ENCODE results near the gene NLE1. TPM values are rescaled to one million over a fixed set of nuclear protein-coding genes. Genes with fewer than 3 reads are reported as not detected.

NLE1 gene
- total RNA-seq, 6 donors from 2014 or later: 6.7 to 14.6 (median 11.1) TPM

DNA sequence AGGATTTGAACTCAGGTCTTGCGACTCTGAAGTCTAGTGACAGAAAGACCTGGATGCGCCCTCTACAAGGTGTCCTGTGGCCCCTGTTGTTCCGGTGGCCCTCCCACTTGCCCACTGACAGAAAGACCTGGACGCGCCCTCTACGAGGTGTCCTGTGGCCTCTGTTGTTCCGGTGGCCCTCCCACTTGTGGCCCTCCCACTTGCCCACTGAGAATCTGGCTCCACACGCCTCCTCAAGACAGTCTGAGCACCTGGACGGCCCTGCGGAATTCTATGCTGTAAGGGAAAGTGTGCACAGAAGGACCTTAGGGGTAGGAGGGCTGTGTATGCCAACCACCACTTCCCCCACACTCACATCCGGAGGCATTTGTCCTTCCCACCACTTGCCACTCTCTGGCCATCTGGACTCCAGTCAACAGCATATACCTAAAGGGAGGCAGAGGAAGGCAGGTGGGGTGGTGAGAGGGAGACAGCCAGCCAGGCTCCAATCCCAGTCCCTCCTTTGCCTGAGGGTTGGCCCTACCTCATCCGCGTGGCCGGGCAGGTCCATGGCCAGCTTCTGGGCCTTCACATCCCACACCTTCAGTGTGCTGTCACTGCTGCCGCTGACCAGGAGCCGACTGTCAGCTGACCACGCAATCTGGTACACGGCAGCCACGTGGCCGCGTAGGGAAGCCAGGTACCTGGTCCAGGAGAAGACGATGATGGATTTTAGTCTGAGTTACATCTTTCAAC, 9.1 kb downstream of the NLE1 start:
- H3K27ac ChIP-seq: no peak overlapping the region
- TF ChIP-seq EP300 (IDR thresholded peaks at IDR 0.05) (no peak), POLR2A (IDR thresholded peaks at IDR 0.05) (no peak), POLR2AphosphoS5 (IDR thresholded peaks at IDR 0.05) (no peak)
- TF ChIP-seq, protein P1, sequence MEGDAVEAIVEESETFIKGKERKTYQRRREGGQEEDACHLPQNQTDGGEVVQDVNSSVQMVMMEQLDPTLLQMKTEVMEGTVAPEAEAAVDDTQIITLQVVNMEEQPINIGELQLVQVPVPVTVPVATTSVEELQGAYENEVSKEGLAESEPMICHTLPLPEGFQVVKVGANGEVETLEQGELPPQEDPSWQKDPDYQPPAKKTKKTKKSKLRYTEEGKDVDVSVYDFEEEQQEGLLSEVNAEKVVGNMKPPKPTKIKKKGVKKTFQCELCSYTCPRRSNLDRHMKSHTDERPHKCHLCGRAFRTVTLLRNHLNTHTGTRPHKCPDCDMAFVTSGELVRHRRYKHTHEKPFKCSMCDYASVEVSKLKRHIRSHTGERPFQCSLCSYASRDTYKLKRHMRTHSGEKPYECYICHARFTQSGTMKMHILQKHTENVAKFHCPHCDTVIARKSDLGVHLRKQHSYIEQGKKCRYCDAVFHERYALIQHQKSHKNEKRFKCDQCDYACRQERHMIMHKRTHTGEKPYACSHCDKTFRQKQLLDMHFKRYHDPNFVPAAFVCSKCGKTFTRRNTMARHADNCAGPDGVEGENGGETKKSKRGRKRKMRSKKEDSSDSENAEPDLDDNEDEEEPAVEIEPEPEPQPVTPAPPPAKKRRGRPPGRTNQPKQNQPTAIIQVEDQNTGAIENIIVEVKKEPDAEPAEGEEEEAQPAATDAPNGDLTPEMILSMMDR (IDR thresholded peaks at IDR 0.05): no peak
- ATAC-seq (ENCODE audit: low FRiP score in 2 of 2) (no peak), DNase-seq (peak in 1 of 2 donors; percentile 72)
- H3K9me3 ChIP-seq: no peaks in the 10 kb centered on the region
- H3K4me1 ChIP-seq: peaks cover 0 to 9% (median 3%) of the 10 kb centered on the region in 4 donors
- H3K36me3 ChIP-seq: peaks cover 11 to 70% (median 60%) of the 10 kb centered on the region in 4 donors
- 93 to 98% methylated on average over 17 to 22 of the region's 22 CpGs for WGBS, 2 donors
- H3K4me3 ChIP-seq: no peak overlapping the region
- no peaks in the 10 kb centered on the region for H3K27me3 ChIP-seq

DNA sequence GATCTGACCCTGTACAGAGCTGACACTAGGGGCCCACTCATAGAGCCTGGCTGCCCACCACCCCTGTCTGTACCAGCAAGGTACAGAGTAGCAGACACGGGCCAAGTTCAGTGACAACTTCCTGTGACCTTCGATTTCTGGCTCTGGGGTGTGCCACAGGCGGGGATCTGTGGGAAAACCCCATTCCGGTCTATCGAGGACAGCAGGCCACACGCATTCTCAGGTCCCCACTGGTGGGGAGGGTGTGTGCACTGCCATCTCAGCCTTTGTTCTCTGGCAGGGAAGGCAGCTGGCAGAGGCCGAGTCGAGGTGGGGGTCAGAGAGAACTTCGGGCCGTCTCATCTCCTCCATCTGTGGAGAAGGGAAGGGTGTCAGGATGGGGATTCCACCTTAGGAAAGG, 10.0 kb downstream of the NLE1 start:
- Histone ChIP-seq H3K27ac (no peak overlapping the region), H3K27me3 (no peaks in the 10 kb centered on the region), H3K9me3 (no peaks in the 10 kb centered on the region), H3K4me3 (no peak overlapping the region), H3K4me1 (peaks cover 0 to 12% (median 3%) of the 10 kb centered on the region in 4 donors), H3K36me3 (peaks cover 5 to 61% (median 52%) of the 10 kb centered on the region in 4 donors)
- 87 to 96% methylated on average over 7 to 10 of the region's 10 CpGs for WGBS, 2 donors
- no peak for DNase-seq
- no peak for ATAC-seq (ENCODE audit: low FRiP score in 2 of 2)
- TF ChIP-seq POLR2AphosphoS5 (IDR thresholded peaks at IDR 0.05) (no peak), POLR2A (IDR thresholded peaks at IDR 0.05) (no peak), EP300 (IDR thresholded peaks at IDR 0.05) (no peak)
- TF ChIP-seq, protein P1 (IDR thresholded peaks at IDR 0.05): no peak

DNA sequence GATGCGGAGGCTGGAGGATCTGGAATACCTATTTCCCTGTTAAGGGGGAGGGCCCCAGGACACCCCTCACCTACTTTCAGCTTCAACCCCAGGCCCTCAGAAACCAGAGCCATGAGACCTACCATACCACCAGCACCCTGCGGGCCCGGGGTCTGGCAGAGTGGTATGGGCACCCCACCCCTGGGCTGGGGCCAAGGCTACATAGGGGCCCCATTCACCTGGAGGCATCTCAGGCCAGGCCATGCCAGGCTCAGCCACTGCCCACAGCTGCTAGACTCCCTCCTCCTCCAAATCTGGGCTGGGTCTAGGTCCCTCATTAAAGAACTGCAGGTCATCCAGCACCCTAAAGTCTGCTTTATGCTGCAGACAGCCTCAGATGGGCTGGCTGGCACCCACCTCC, 11.7 kb downstream of the NLE1 start:
- no peak for DNase-seq
- WGBS, 2 donors: 96 to 100% methylated on average over 1 to 3 of the region's 3 CpGs
- TF ChIP-seq EP300 (IDR thresholded peaks at IDR 0.05) (no peak), POLR2AphosphoS5 (IDR thresholded peaks at IDR 0.05) (no peak), POLR2A (IDR thresholded peaks at IDR 0.05) (no peak)
- TF ChIP-seq, protein P1 (IDR thresholded peaks at IDR 0.05): no peak
- no peak overlapping the region for H3K27ac ChIP-seq
- H3K27me3 ChIP-seq: no peaks in the 10 kb centered on the region
- peaks cover 5 to 44% (median 35%) of the 10 kb centered on the region in 4 donors for H3K36me3 ChIP-seq
- no peaks in the 10 kb centered on the region for H3K9me3 ChIP-seq
- no peak overlapping the region for H3K4me3 ChIP-seq
- no peak for ATAC-seq (ENCODE audit: low FRiP score in 2 of 2)
- peaks cover 0 to 13% (median 3%) of the 10 kb centered on the region in 4 donors for H3K4me1 ChIP-seq

DNA sequence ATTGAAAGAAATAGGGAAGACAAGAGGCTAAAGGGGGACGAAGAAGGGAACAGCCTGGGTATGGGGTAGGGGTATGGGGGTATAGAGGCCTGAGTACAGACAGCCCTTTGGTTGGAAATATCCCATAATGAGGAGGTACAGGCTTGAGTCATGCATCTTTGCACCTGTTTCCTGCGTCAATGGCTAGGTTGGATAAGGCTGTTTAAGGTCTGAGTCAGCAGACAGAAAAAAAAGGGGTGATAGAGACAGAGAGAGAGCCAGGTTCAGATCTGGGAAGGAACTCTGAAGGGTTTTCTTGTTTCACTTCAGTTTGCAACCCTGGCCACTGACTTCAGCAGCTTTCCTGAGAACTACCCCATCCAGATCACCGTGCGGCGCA, 12.1 kb downstream of the NLE1 start:
- H3K36me3 ChIP-seq: peaks cover 5 to 40% (median 31%) of the 10 kb centered on the region in 4 donors
- DNase-seq: no peak
- H3K27ac ChIP-seq: no peak overlapping the region
- H3K4me1 ChIP-seq: peaks cover 0 to 13% (median 3%) of the 10 kb centered on the region in 4 donors
- H3K4me3 ChIP-seq: no peak overlapping the region
- TF ChIP-seq POLR2AphosphoS5 (IDR thresholded peaks at IDR 0.05) (no peak), EP300 (IDR thresholded peaks at IDR 0.05) (no peak), POLR2A (IDR thresholded peaks at IDR 0.05) (no peak)
- TF ChIP-seq, protein P1 (IDR thresholded peaks at IDR 0.05): no peak
- no peaks in the 10 kb centered on the region for H3K27me3 ChIP-seq
- 88 to 93% methylated on average over 5 of the region's 5 CpGs for WGBS, 2 donors
- no peak for ATAC-seq (ENCODE audit: low FRiP score in 2 of 2)
- no peaks in the 10 kb centered on the region for H3K9me3 ChIP-seq

Measured in upper lobe of left lung (tissue), 6 donors.